GM23338 (cell line): Measurements from ENCODE around the gene ESR2.

Experiments
- CREB1 ChIP-seq: fragments of 250-450 bp; sonication (Bioruptor Pico); IDR thresholded peaks from 2 replicates; pipeline ENCODE4 v1.5.0; 2020; ENCODE audit warnings: low read depth, mild to moderate bottlenecking, moderate library complexity
- EZH2 ChIP-seq: fragments of 200-600 bp; sonication (generic); IDR thresholded peaks from one replicate; pipeline ENCODE4 v1.8.0; 2017; ENCODE audit warnings: antibody characterized with exemption, mild to moderate bottlenecking, low read depth; ENCODE audit not compliant: unreplicated experiment
- EZH2phosphoT487 ChIP-seq: fragments of 200-600 bp; sonication (generic); IDR thresholded peaks from one replicate; pipeline ENCODE4 v1.8.1; 2018; ENCODE audit warnings: antibody characterized with exemption; ENCODE audit not compliant: unreplicated experiment
- JUNB ChIP-seq: IDR thresholded peaks from one replicate; pipeline ENCODE4 v1.6.1; 2016; ENCODE audit warnings: antibody characterized with exemption; ENCODE audit not compliant: unreplicated experiment
- POLR2AphosphoS5 ChIP-seq: IDR thresholded peaks from 2 replicates; pipeline ENCODE4 v1.6.1; 2016; ENCODE audit warnings: antibody characterized with exemption, low read depth
- REST ChIP-seq: IDR thresholded peaks from one replicate; pipeline ENCODE4 v1.6.1; 2018; ENCODE audit warnings: antibody characterized with exemption; ENCODE audit not compliant: unreplicated experiment
- STAT1 ChIP-seq: IDR thresholded peaks from one replicate; pipeline ENCODE4 v1.6.1; 2016; ENCODE audit warnings: antibody characterized with exemption; ENCODE audit not compliant: unreplicated experiment
- ZNF114 ChIP-seq: fragments of 250-450 bp; sonication (Bioruptor Pico); IDR thresholded peaks from 2 replicates; pipeline ENCODE4 v1.5.0; 2020; ENCODE audit warnings: mild to moderate bottlenecking, moderate library complexity
- TF ChIP-seq, protein P1 (sequence below), 2 experiments: fragments of 200-600 bp in 1 of 2; sonication (generic) in 1 of 2; conservative IDR thresholded peaks; 2 replicates each; pipeline versions ENCODE4 v1.5.1 to v1.6.1; 2016 to 2017; ENCODE audit warnings: antibody characterized with exemption in 2 of 2, low read depth in 2 of 2, mild to moderate bottlenecking in 2 of 2, moderate library complexity in 1 of 2
- TF ChIP-seq, protein P2 (sequence below): IDR thresholded peaks from 2 replicates; pipeline ENCODE4 v1.6.1; 2016; ENCODE audit warnings: antibody characterized with exemption

GRCh38 chr14:64107438-64107837, 186.7 kb downstream of the ESR2 start:
- TF ChIP-seq, protein P1, sequence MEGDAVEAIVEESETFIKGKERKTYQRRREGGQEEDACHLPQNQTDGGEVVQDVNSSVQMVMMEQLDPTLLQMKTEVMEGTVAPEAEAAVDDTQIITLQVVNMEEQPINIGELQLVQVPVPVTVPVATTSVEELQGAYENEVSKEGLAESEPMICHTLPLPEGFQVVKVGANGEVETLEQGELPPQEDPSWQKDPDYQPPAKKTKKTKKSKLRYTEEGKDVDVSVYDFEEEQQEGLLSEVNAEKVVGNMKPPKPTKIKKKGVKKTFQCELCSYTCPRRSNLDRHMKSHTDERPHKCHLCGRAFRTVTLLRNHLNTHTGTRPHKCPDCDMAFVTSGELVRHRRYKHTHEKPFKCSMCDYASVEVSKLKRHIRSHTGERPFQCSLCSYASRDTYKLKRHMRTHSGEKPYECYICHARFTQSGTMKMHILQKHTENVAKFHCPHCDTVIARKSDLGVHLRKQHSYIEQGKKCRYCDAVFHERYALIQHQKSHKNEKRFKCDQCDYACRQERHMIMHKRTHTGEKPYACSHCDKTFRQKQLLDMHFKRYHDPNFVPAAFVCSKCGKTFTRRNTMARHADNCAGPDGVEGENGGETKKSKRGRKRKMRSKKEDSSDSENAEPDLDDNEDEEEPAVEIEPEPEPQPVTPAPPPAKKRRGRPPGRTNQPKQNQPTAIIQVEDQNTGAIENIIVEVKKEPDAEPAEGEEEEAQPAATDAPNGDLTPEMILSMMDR (conservative IDR thresholded peaks at IDR 0.05; ENCODE audit: low read depth in 2 of 2): no peak
- TF ChIP-seq ZNF114 (no peak), EZH2 (no peak), EZH2phosphoT487 (no peak), REST (no peak), CREB1 (CRISPR knock-in tag) (no peak), JUNB (no peak), POLR2AphosphoS5 (no peak), STAT1 (no peak)
- TF ChIP-seq, protein P2, sequence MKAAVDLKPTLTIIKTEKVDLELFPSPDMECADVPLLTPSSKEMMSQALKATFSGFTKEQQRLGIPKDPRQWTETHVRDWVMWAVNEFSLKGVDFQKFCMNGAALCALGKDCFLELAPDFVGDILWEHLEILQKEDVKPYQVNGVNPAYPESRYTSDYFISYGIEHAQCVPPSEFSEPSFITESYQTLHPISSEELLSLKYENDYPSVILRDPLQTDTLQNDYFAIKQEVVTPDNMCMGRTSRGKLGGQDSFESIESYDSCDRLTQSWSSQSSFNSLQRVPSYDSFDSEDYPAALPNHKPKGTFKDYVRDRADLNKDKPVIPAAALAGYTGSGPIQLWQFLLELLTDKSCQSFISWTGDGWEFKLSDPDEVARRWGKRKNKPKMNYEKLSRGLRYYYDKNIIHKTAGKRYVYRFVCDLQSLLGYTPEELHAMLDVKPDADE: no peak
